HepG2 (cell line): ENCODE measurements around the gene TMEM61. TPM values are rescaled to one million over a fixed set of nuclear protein-coding genes. Genes with fewer than 3 reads are reported as not detected.

Experiments used
- CBX2 ChIP-seq, 2 experiments: fragments of 200-600 bp in 1 of 2; sonication (generic); formaldehyde crosslinking in 1 of 2; IDR thresholded peaks; 2 replicates each; pipeline versions ENCODE4 v1.7.0 to v1.8.1; 2018 to 2022; ENCODE audit warnings: low read depth in 2 of 2, low read length in 1 of 2, mild to moderate bottlenecking in 1 of 2, missing genetic modification reagents in 1 of 2
- CERS6 ChIP-seq: sonication (generic); formaldehyde crosslinking; IDR thresholded peaks from 2 replicates; pipeline ENCODE4 v1.5.0; 2020; ENCODE audit warnings: missing genetic modification reagents
- HNF4G ChIP-seq, 2 experiments: sonication (generic) in 1 of 2; formaldehyde crosslinking in 1 of 2; IDR thresholded peaks; 2 replicates each; pipeline versions ENCODE4 v1.4.0 to v1.6.1; 2011 to 2020; ENCODE audit warnings: borderline replicate concordance in 2 of 2, low read depth in 2 of 2, mild to moderate bottlenecking in 2 of 2, low read length in 1 of 2, missing genetic modification reagents in 1 of 2, moderate library complexity in 1 of 2
- polyA plus RNA-seq, 8 experiments: library from polyadenylated mRNA; depleted of rRNA in 3 of 8; stranded (reverse) in 7 of 8; unstranded in 1 of 8; fragments of >200 nt; fragmentation: Illumina TruSeq in 4 of 8; extraction: Trizol in 4 of 8; gene quantifications; 2 replicates each; pipeline versions ENCODE4 v1.2.1 to v1.2.3, GENCODE V29; 2011 to 2016; ENCODE audit warnings: low read depth in 4 of 8, missing spikeins in 1 of 8, mixed read lengths in 1 of 8; ENCODE audit not compliant: insufficient read depth in 1 of 8
- total RNA-seq, 5 experiments: library from RNA; depleted of rRNA; stranded (reverse); fragments of >200 nt; fragmentation: Illumina TruSeq; extraction: Trizol; gene quantifications; 2 replicates each; pipeline ENCODE4 v1.2.3, GENCODE V29; 2016; ENCODE audit warnings: low read depth in 1 of 5
- TF ChIP-seq, protein P1 (sequence below): sonication (generic); formaldehyde crosslinking; IDR thresholded peaks from 2 replicates; pipeline ENCODE4 v1.5.0; 2020; ENCODE audit warnings: mild to moderate bottlenecking, missing genetic modification reagents
- TF ChIP-seq, protein P2 (sequence below), 2 experiments: sonication (generic) in 1 of 2; formaldehyde crosslinking in 1 of 2; IDR thresholded peaks; 2 replicates each; pipeline versions ENCODE4 v1.5.1 to v1.6.1; 2011 to 2020; ENCODE audit warnings: borderline replicate concordance in 1 of 2, low read depth in 1 of 2, low read length in 1 of 2, mild to moderate bottlenecking in 1 of 2, missing genetic modification reagents in 1 of 2, moderate library complexity in 1 of 2

TMEM61 gene
- total and polyA plus RNA-seq, 2 of the 13 experiments (the other 11 are each of a cell fraction or from before 2014, with no cell fraction given), result not detected

GRCh38 chr1:55007625-55008024, 27.2 kb downstream of the TMEM61 start (continued):
- no peak for TF ChIP-seq CBX2 (IDR thresholded peaks at IDR 0.05; ENCODE audit: low read depth, low read length)
- TF ChIP-seq CBX2 (CRISPR knock-in tag; IDR thresholded peaks at IDR 0.05; ENCODE audit: low read depth), result no peak
- TF ChIP-seq, protein P1, sequence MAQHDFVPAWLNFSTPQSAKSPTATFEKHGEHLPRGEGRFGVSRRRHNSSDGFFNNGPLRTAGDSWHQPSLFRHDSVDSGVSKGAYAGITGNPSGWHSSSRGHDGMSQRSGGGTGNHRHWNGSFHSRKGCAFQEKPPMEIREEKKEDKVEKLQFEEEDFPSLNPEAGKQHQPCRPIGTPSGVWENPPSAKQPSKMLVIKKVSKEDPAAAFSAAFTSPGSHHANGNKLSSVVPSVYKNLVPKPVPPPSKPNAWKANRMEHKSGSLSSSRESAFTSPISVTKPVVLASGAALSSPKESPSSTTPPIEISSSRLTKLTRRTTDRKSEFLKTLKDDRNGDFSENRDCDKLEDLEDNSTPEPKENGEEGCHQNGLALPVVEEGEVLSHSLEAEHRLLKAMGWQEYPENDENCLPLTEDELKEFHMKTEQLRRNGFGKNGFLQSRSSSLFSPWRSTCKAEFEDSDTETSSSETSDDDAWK (CRISPR knock-in tag), result no peak
- no peak for TF ChIP-seq HNF4G (IDR thresholded peaks at IDR 0.05; ENCODE audit: borderline replicate concordance, low read depth, low read length)
- no peak for TF ChIP-seq HNF4G (CRISPR knock-in tag; IDR thresholded peaks at IDR 0.05; ENCODE audit: borderline replicate concordance, low read depth)
- TF ChIP-seq, protein P2, sequence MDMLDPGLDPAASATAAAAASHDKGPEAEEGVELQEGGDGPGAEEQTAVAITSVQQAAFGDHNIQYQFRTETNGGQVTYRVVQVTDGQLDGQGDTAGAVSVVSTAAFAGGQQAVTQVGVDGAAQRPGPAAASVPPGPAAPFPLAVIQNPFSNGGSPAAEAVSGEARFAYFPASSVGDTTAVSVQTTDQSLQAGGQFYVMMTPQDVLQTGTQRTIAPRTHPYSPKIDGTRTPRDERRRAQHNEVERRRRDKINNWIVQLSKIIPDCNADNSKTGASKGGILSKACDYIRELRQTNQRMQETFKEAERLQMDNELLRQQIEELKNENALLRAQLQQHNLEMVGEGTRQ (IDR thresholded peaks at IDR 0.05; ENCODE audit: low read depth, low read length), result no peak
- TF ChIP-seq, protein P2 (CRISPR knock-in tag; IDR thresholded peaks at IDR 0.05; ENCODE audit: borderline replicate concordance), result no peak
- no peak for TF ChIP-seq CERS6 (CRISPR knock-in tag)
